ENCODE measurements around the gene NR2C2AP.

DNA sequence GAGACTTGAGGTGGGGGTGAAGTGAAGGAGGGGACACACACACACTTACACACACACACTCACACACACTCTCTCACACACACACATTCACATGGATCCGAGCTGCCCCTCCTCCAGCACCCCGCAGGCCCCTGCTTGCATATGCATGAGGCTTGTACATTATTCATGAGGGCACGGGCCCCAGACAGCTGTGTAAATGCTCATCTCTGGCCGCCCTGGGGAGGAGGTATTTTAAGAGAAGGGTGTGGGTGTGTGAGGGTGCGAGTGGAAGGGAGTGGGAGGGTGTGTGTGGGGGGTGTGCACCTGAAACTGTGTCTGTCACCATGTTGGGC, 10.9 kb upstream of the NR2C2AP start:
- TF ChIP-seq POLR2A (IDR thresholded peaks at IDR 0.05): no peak
- TF ChIP-seq, protein P1, sequence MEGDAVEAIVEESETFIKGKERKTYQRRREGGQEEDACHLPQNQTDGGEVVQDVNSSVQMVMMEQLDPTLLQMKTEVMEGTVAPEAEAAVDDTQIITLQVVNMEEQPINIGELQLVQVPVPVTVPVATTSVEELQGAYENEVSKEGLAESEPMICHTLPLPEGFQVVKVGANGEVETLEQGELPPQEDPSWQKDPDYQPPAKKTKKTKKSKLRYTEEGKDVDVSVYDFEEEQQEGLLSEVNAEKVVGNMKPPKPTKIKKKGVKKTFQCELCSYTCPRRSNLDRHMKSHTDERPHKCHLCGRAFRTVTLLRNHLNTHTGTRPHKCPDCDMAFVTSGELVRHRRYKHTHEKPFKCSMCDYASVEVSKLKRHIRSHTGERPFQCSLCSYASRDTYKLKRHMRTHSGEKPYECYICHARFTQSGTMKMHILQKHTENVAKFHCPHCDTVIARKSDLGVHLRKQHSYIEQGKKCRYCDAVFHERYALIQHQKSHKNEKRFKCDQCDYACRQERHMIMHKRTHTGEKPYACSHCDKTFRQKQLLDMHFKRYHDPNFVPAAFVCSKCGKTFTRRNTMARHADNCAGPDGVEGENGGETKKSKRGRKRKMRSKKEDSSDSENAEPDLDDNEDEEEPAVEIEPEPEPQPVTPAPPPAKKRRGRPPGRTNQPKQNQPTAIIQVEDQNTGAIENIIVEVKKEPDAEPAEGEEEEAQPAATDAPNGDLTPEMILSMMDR (IDR thresholded peaks at IDR 0.05): no peak

All from lower leg skin (tissue), 3 donors.